ENCODE data around the gene MAD2L1. TPM values are rescaled to one million over a fixed set of nuclear protein-coding genes. Genes with fewer than 3 reads are reported as not detected.

MAD2L1 gene
- total and polyA plus RNA-seq, 2 of the 4 experiments (the other 2 are of a cell fraction) = 13.6 to 15.2 TPM

GRCh38 chr4:120080533-120080932 lies 13.9 kb upstream of the MAD2L1 start:
- Histone ChIP-seq H3K4ac (ENCODE audit: low read depth, low read length) (no peak overlapping the region), H3K4me1 (ENCODE audit: control insufficient read depth, insufficient read depth, low read length) (no peaks in the 10 kb centered on the region), H3K4me2 (ENCODE audit: low read depth, low read length) (no peak overlapping the region), H3K4me3 (ENCODE audit: insufficient read depth, low read depth, low read length) (no peak overlapping the region), H2BK5ac (ENCODE audit: low read depth, low read length, poor library complexity, severe bottlenecking) (no peak overlapping the region), H2AFZ (replicated peaks; ENCODE audit: low read length, poor library complexity) (no peak overlapping the region), H4K91ac (ENCODE audit: insufficient read depth, low read depth, low read length) (no peak overlapping the region), H3K79me1 (ENCODE audit: low read depth in 1 of 2, low read length in 2 of 2) (no peaks in the 10 kb centered on the region), H3K23ac (ENCODE audit: low read depth, low read length) (no peak overlapping the region), H2BK120ac (ENCODE audit: low read depth, low read length) (no peak overlapping the region), H3K27me3 (ENCODE audit: control insufficient read depth, insufficient read depth, low read length) (no peaks in the 10 kb centered on the region), H3K36me3 (ENCODE audit: control insufficient read depth, insufficient read depth, low read length) (no peaks in the 10 kb centered on the region), H4K5ac (ENCODE audit: low read depth, low read length) (no peak overlapping the region), H4K20me1 (ENCODE audit: insufficient read depth, low read length) (no peaks in the 10 kb centered on the region), H3K56ac (ENCODE audit: extremely low read depth, insufficient read depth, low read length) (no peak overlapping the region), H2AK9ac (replicated peaks; ENCODE audit: low read depth, low read length, poor library complexity) (no peak overlapping the region), H3K9ac (ENCODE audit: low read depth, low read length) (no peak overlapping the region), H3K14ac (replicated peaks; ENCODE audit: low read depth, low read length) (no peak overlapping the region), H4K8ac (ENCODE audit: low read depth in 2 of 2, low read length in 2 of 2) (no peak overlapping the region), H3K18ac (ENCODE audit: low read depth, low read length) (no peak overlapping the region), H3K27ac (ENCODE audit: insufficient read depth, low read length) (no peak overlapping the region), H3K9me1 (ENCODE audit: insufficient read depth, low read length) (no peaks in the 10 kb centered on the region), H2AK5ac (ENCODE audit: low read depth, low read length) (no peak overlapping the region), H2BK20ac (ENCODE audit: low read depth, low read length) (no peak overlapping the region), H3K9me3 (ENCODE audit: control insufficient read depth, insufficient read depth, low read length) (no peaks in the 10 kb centered on the region), H2BK15ac (ENCODE audit: low read depth, low read length) (no peak overlapping the region)
- DNase-seq (no peak), ATAC-seq (ENCODE audit: low read depth) (no peak)
- in situ Hi-C loops (cut with MboI; ENCODE audit: low sequenced_read_pairs) (no loop called here), intact Hi-C loops (cut with micrococcal nuclease) (no loop called here), dilution Hi-C loops (cut with HindIII; ENCODE audit: low sequenced_read_pairs, unreplicated experiment) (no loop called here)
- POLR2A ChIA-PET (ENCODE audit: unreplicated experiment) = no interaction called here
- BruUV-seq (replicated peaks) = no TSS peak
- WGBS, 2 experiments (ENCODE audit: extremely low coverage in 2 of 2, insufficient read length in 1 of 2) = no CpG with 5 or more reads among the region's 2 CpGs
- TF ChIP-seq MAZ (IDR thresholded peaks at IDR 0.05; ENCODE audit: borderline replicate concordance, low read depth, low read length) (no peak), RCOR1 (IDR thresholded peaks at IDR 0.05; ENCODE audit: insufficient replicate concordance, low read length) (no peak), POLR2A (IDR thresholded peaks at IDR 0.05; ENCODE audit: low read depth, low read length) (no peak), SMC3 (IDR thresholded peaks at IDR 0.05; ENCODE audit: low read depth, low read length) (no peak), RFX5 (IDR thresholded peaks at IDR 0.05; ENCODE audit: low read depth, low read length) (no peak), CEBPB (IDR thresholded peaks at IDR 0.05; ENCODE audit: low read depth, low read length) (no peak), FOS (IDR thresholded peaks at IDR 0.05; ENCODE audit: low read depth, low read length) (no peak), CTCF (conservative IDR thresholded peaks at IDR 0.05; ENCODE audit: low read depth, low read length) (no peak), MXI1 (IDR thresholded peaks at IDR 0.05; ENCODE audit: borderline replicate concordance, low read depth, low read length) (no peak), USF2 (IDR thresholded peaks at IDR 0.05; ENCODE audit: low read depth, low read length) (no peak), CHD1 (IDR thresholded peaks at IDR 0.05; ENCODE audit: low read depth, low read length) (no peak), MAFK (IDR thresholded peaks at IDR 0.05; ENCODE audit: low read depth, low read length) (no peak), RAD21 (IDR thresholded peaks at IDR 0.05; ENCODE audit: low read length) (no peak), BHLHE40 (IDR thresholded peaks at IDR 0.05; ENCODE audit: low read depth, low read length) (no peak)
- CTCF ChIA-PET = no interaction called here

All from IMR-90 (cell line).